H1 (cell line): Measurements from ENCODE around the gene ABHD8. TPM values are rescaled to one million over a fixed set of nuclear protein-coding genes. Genes with fewer than 3 reads are reported as not detected.
"Not testable (repeated sequence)": the region's sequence is repeated elsewhere in the genome, so short reads cannot be mapped to it uniquely, and the experiment has no call there.

Source experiments
- CTCF ChIA-PET: fragments of 300-600 bp; sonication (Branson Sonifier 250); formaldehyde crosslinking; loops from one replicate; lab custom pipeline; 2021; ENCODE audit not compliant: partially characterized antibody; lab: Charles Lee
- POLR2A ChIA-PET: fragments of 300-600 bp; sonication (Branson Sonifier 250); formaldehyde crosslinking; loops from one replicate; lab custom pipeline; 2021; ENCODE audit warnings: inconsistent platforms; ENCODE audit not compliant: partially characterized antibody; lab: Charles Lee
- DNase-seq, 2 experiments: peaks; one replicate each; pipeline versions ENCODE4 v3.0.0 to v3.0.0-alpha.2; 2010 to 2022; ENCODE audit warnings: low spot score in 2 of 2, low read depth in 1 of 2, mixed read lengths in 1 of 2
- FAIRE-seq: peaks from 2 replicates; lab custom pipeline; 2011; peaks lifted over from hg19 to GRCh38; lab: Jason Lieb, UNC
- H2AFZ ChIP-seq: 2 replicates; pipeline ENCODE4 v1.8.1; 2012; ENCODE audit warnings: low read length, inconsistent platforms
- H2AK5ac ChIP-seq: 2 replicates; pipeline ENCODE4 v1.6.1; 2013; ENCODE audit warnings: low read depth, low read length
- H2BK120ac ChIP-seq: replicated peaks from 2 replicates; pipeline ENCODE3; 2013; ENCODE audit warnings: low read depth, low read length, inconsistent platforms
- H2BK12ac ChIP-seq: 2 replicates; pipeline ENCODE4 v1.6.1; 2013; ENCODE audit warnings: low read depth, low read length
- H2BK15ac ChIP-seq: 2 replicates; pipeline ENCODE4 v1.6.1; 2013; ENCODE audit warnings: low read length
- H2BK20ac ChIP-seq: 2 replicates; pipeline ENCODE4 v1.6.1; 2013; ENCODE audit warnings: low read length
- H2BK5ac ChIP-seq: 2 replicates; pipeline ENCODE4 v1.6.1; 2013; ENCODE audit warnings: low read depth, low read length
- H3K14ac ChIP-seq: 2 replicates; pipeline ENCODE4 v1.6.1; 2013; ENCODE audit warnings: inconsistent platforms; ENCODE audit not compliant: insufficient read length
- H3K18ac ChIP-seq: 2 replicates; pipeline ENCODE4 v1.6.1; 2013; ENCODE audit warnings: low read length; ENCODE audit errors: extremely low read depth
- H3K23ac ChIP-seq: 2 replicates; pipeline ENCODE4 v1.6.1; 2013; ENCODE audit warnings: inconsistent platforms; ENCODE audit not compliant: insufficient read length
- H3K23me2 ChIP-seq: 2 replicates; pipeline ENCODE4 v1.6.1; 2013; ENCODE audit warnings: low read depth, low read length
- H3K27ac ChIP-seq: 2 replicates; pipeline ENCODE4 v1.6.1; 2011; ENCODE audit warnings: low read depth, low read length, inconsistent platforms
- H3K27me3 ChIP-seq, 4 experiments: replicated peaks in 1 of 4; 1 replicate in 1 of 4; 2 replicates in 3 of 4; pipeline versions ENCODE4 v1.6.1 to v1.8.1; 2011 to 2013; ENCODE audit warnings: low read length in 3 of 4, mild to moderate bottlenecking in 3 of 4, inconsistent platforms in 2 of 4, mixed read lengths in 2 of 4, moderate library complexity in 1 of 4; ENCODE audit not compliant: control insufficient read depth in 3 of 4, insufficient read depth in 3 of 4; ENCODE audit errors: extremely low read depth in 1 of 4
- H3K36me3 ChIP-seq, 4 experiments: 2 replicates each; pipeline versions ENCODE4 v1.6.1 to v1.8.1; 2011 to 2013; ENCODE audit warnings: mild to moderate bottlenecking in 4 of 4, low read length in 3 of 4, moderate library complexity in 2 of 4, control low read depth in 1 of 4, inconsistent platforms in 1 of 4; ENCODE audit not compliant: insufficient read depth in 4 of 4, control insufficient read depth in 2 of 4
- H3K4ac ChIP-seq: replicated peaks from 2 replicates; pipeline ENCODE3; 2013; ENCODE audit warnings: low read length, low read depth, mixed read lengths, inconsistent platforms; ENCODE audit not compliant: insufficient read length
- H3K4me1 ChIP-seq, 4 experiments: replicated peaks in 1 of 4; 1 replicate in 1 of 4; 2 replicates in 3 of 4; pipeline versions ENCODE4 v1.6.1 to v1.8.1; 2011 to 2013; ENCODE audit warnings: low read length in 3 of 4, inconsistent platforms in 2 of 4, mixed read lengths in 1 of 4; ENCODE audit not compliant: insufficient read depth in 4 of 4, control insufficient read depth in 3 of 4
- H3K4me2 ChIP-seq, 2 experiments: 2 replicates each; pipeline versions ENCODE4 v1.6.1 to v1.8.1; 2011 to 2013; ENCODE audit warnings: low read depth in 2 of 2, low read length in 2 of 2, control low read depth in 1 of 2, inconsistent platforms in 1 of 2, mild to moderate bottlenecking in 1 of 2; ENCODE audit not compliant: insufficient read depth in 1 of 2
- H3K4me3 ChIP-seq, 4 experiments: fragments of 200-600, 300-600 bp in 1 of 4; sonication (generic), shearing (Covaris generic), sonication (Bioruptor Twin) in 1 of 4; 2 replicates each; pipeline versions ENCODE4 v1.5.1 to v1.8.1; 2011 to 2016; ENCODE audit warnings: low read length in 4 of 4, low read depth in 3 of 4, control low read depth in 2 of 4, inconsistent platforms in 2 of 4, mild to moderate bottlenecking in 2 of 4, mixed read lengths in 1 of 4, moderate library complexity in 1 of 4; ENCODE audit not compliant: insufficient read depth in 2 of 4; ENCODE audit errors: extremely low read depth in 1 of 4
- H3K56ac ChIP-seq: replicated peaks from 2 replicates; pipeline ENCODE3; 2013; ENCODE audit warnings: low read depth, mild to moderate bottlenecking, mixed read lengths, low read length, inconsistent platforms; ENCODE audit not compliant: insufficient read length
- H3K79me1 ChIP-seq: 2 replicates; pipeline ENCODE4 v1.6.1; 2013; ENCODE audit warnings: low read depth, low read length, control low read depth
- H3K79me2 ChIP-seq, 2 experiments: 2 replicates each; pipeline versions ENCODE4 v1.6.1 to v1.8.1; 2012 to 2013; ENCODE audit warnings: low read length in 2 of 2, mild to moderate bottlenecking in 2 of 2, inconsistent platforms in 1 of 2; ENCODE audit not compliant: insufficient read depth in 2 of 2, control insufficient read depth in 1 of 2
- H3K9ac ChIP-seq, 4 experiments: replicated peaks in 1 of 4; 1 replicate in 1 of 4; 2 replicates in 3 of 4; pipeline versions ENCODE4 v1.6.1 to v1.8.1; 2011 to 2013; ENCODE audit warnings: low read depth in 3 of 4, low read length in 3 of 4, control low read depth in 2 of 4, mild to moderate bottlenecking in 2 of 4, moderate library complexity in 2 of 4, inconsistent platforms in 1 of 4; ENCODE audit errors: extremely low read depth in 1 of 4
- H3K9me3 ChIP-seq, 2 experiments: 2 replicates each; pipeline versions ENCODE4 v1.6.1 to v1.8.1; 2012 to 2013; ENCODE audit warnings: mild to moderate bottlenecking in 2 of 2, moderate library complexity in 2 of 2, control low read depth in 1 of 2, inconsistent platforms in 1 of 2, low read depth in 1 of 2, low read length in 1 of 2, mixed read lengths in 1 of 2; ENCODE audit not compliant: insufficient read depth in 2 of 2
- H4K20me1 ChIP-seq, 2 experiments: replicated peaks in 1 of 2; 2 replicates each; pipeline versions ENCODE3 to v1.8.1; 2011 to 2013; ENCODE audit warnings: inconsistent platforms in 2 of 2, low read length in 2 of 2, mild to moderate bottlenecking in 1 of 2; ENCODE audit not compliant: insufficient read depth in 2 of 2, control insufficient read depth in 1 of 2
- H4K5ac ChIP-seq: 2 replicates; pipeline ENCODE4 v1.6.1; 2013; ENCODE audit warnings: low read length, low read depth, mixed read lengths, inconsistent platforms; ENCODE audit not compliant: insufficient read length
- H4K8ac ChIP-seq: 2 replicates; pipeline ENCODE4 v1.8.0; 2013; ENCODE audit warnings: mild to moderate bottlenecking, moderate library complexity, low read length, inconsistent platforms; ENCODE audit not compliant: insufficient read depth; ENCODE audit errors: extremely low read depth
- H4K91ac ChIP-seq: replicated peaks from 2 replicates; pipeline ENCODE3; 2013; ENCODE audit warnings: low read length, mixed read lengths, inconsistent platforms; ENCODE audit not compliant: insufficient read length
- WGBS, 2 experiments: shearing (Covaris generic) in 1 of 2; methylation state at CpG; one replicate each; pipeline versions ENCODE4 v1.1.6 to v1.1.7; 2013 to 2015; ENCODE audit warnings: low lambda C conversion rate in 2 of 2, mixed read lengths in 2 of 2, inconsistent platforms in 1 of 2, low coverage in 1 of 2, missing lambda C conversion rate in 1 of 2; ENCODE audit not compliant: insufficient replicate concordance in 2 of 2, insufficient coverage in 1 of 2, insufficient read length in 1 of 2; ENCODE audit errors: extremely low coverage in 1 of 2, missing lambda C conversion rate in 1 of 2; 5-methylcytosine and 5-hydroxymethylcytosine counted together
- polyA plus RNA-seq, 7 experiments: library from polyadenylated mRNA; depleted of rRNA in 3 of 7; stranded (reverse) in 5 of 7; unstranded in 2 of 7; fragments of >200 nt in 5 of 7; fragments of 200-250 nt in 2 of 7; gene quantifications; 1 replicate in 5 of 7; 2 replicates in 1 of 7; 4 replicates in 1 of 7; pipeline versions ENCODE4 v1.2.1 to v1.2.3, GENCODE V29; 2011 to 2013; ENCODE audit warnings: missing spikeins in 2 of 7, mixed read lengths in 2 of 7
- total RNA-seq: library from RNA; stranded (reverse); fragmentation: NEBNext Ultra II Directional; extraction: Animal tissue kit (Norgen Biotek cat#: 25700); gene quantifications from 2 replicates; pipeline ENCODE4 v1.2.1, GENCODE V29; 2021

The ABHD8 gene
- total and polyA plus RNA-seq, 2 of the 8 experiments (the other 6 are each of a cell fraction or from before 2014, with no cell fraction given): 11.3 to 18.7 TPM

DNA sequence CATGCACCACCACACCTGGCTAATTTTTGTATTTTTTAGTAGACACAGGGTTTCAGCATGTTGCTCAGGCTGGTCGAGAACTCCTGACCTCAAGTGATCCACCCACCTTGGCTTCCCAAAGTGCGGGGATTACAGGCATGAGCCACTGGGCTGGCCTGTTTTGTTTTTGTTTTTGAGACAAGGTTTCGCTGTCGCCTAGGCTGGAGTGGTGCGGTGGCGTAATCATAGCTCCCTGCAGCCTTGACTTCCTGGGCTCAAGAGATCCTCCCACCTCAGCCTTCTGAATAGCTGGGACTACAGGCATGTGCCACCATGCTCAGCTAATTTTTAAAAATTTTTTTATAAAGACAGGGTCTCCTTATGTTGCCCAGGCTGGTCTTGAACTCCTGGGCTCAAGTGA lies 7.7 kb downstream of the ABHD8 start:
- H3K23ac ChIP-seq, H3K56ac ChIP-seq, H2BK5ac ChIP-seq, H3K27me3 ChIP-seq, H2AFZ ChIP-seq, H4K8ac ChIP-seq, DNase-seq, H3K4ac ChIP-seq, H4K5ac ChIP-seq, H3K23me2 ChIP-seq, FAIRE-seq, H3K79me1 ChIP-seq, H3K9ac ChIP-seq, H4K91ac ChIP-seq, H3K27ac ChIP-seq, H3K9me3 ChIP-seq, H3K4me1 ChIP-seq, H4K20me1 ChIP-seq, H3K18ac ChIP-seq, H2BK15ac ChIP-seq, H3K14ac ChIP-seq, H3K4me3 ChIP-seq, H3K79me2 ChIP-seq, H2BK12ac ChIP-seq, H2BK120ac ChIP-seq, H2AK5ac ChIP-seq, H3K4me2 ChIP-seq, H2BK20ac ChIP-seq: not testable (repeated sequence)
- peaks cover 0 to 14% (median 7%) of the 10 kb centered on the region in 4 experiments; a peak in 4 of 8 replicates for H3K36me3 ChIP-seq
- 94% methylated on average over 6 of the region's 6 CpGs; no CpG with 5 or more reads in 1 of the 2 experiments for whole genome bisulfite sequencing, 2 experiments
- ChIA-PET CTCF (interaction anchor here (1.5 to 2.2 kb wide), 4 partner anchors 10 to 31 kb away, joined by 4 to 12 read pairs (median 8); partner anchors contain the start of genes ANKLE1 and MRPL34), POLR2A (interaction anchor here (1.1 to 2.3 kb wide), 4 partner anchors 10 to 68 kb away, joined by 4 to 9 read pairs (median 5); partner anchors contain the start of gene MRPL34)
